Mammary epithelial cell (primary cell): ENCODE measurements around the gene FER.

Source experiments
- EZH2 ChIP-seq: IDR thresholded peaks from 2 replicates; pipeline ENCODE4 v1.6.1; 2012; ENCODE audit warnings: low read length, inconsistent platforms, borderline replicate concordance
- TF ChIP-seq, protein P1 (sequence below), 2 donors: IDR thresholded peaks in 1 of 2; conservative IDR thresholded peaks in 1 of 2; 2 replicates each; pipeline ENCODE4 v1.5.1; 2011 to 2012; ENCODE audit warnings: inconsistent platforms in 2 of 2, low read length in 2 of 2, mild to moderate bottlenecking in 2 of 2, control low read depth in 1 of 2, low read depth in 1 of 2; ENCODE audit not compliant: insufficient read depth in 1 of 2; ENCODE audit errors: extremely low read depth in 1 of 2

DNA sequence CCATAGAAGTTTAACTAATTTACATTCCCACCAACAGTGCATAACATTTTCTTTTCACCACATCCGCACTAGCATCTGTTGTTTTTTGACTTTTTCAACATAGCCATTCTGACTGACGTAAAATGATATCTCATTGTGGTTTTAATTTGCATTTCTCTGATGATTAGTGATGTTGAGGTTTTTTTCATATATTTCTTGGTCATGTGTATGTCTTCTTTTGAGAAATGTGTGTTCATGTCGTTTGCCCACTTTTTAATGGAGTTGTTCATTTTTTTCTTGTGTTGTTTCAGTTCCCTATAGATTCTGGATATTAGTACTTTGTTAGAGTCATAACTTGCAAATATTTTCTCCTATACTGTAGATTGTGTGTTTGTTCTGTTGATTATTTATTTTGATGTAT is 163.4 kb downstream of the FER start:
- TF ChIP-seq, protein P1, sequence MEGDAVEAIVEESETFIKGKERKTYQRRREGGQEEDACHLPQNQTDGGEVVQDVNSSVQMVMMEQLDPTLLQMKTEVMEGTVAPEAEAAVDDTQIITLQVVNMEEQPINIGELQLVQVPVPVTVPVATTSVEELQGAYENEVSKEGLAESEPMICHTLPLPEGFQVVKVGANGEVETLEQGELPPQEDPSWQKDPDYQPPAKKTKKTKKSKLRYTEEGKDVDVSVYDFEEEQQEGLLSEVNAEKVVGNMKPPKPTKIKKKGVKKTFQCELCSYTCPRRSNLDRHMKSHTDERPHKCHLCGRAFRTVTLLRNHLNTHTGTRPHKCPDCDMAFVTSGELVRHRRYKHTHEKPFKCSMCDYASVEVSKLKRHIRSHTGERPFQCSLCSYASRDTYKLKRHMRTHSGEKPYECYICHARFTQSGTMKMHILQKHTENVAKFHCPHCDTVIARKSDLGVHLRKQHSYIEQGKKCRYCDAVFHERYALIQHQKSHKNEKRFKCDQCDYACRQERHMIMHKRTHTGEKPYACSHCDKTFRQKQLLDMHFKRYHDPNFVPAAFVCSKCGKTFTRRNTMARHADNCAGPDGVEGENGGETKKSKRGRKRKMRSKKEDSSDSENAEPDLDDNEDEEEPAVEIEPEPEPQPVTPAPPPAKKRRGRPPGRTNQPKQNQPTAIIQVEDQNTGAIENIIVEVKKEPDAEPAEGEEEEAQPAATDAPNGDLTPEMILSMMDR (conservative IDR thresholded peaks at IDR 0.05 in 1 of 2, IDR thresholded peaks at IDR 0.05 in 1 of 2; ENCODE audit: extremely low read depth in 1 of 2, insufficient read depth in 1 of 2, low read depth in 1 of 2, low read length in 2 of 2): no peak
- TF ChIP-seq EZH2: no peak
